ENCODE results near the gene RNF8.

The RNF8 gene

DNA sequence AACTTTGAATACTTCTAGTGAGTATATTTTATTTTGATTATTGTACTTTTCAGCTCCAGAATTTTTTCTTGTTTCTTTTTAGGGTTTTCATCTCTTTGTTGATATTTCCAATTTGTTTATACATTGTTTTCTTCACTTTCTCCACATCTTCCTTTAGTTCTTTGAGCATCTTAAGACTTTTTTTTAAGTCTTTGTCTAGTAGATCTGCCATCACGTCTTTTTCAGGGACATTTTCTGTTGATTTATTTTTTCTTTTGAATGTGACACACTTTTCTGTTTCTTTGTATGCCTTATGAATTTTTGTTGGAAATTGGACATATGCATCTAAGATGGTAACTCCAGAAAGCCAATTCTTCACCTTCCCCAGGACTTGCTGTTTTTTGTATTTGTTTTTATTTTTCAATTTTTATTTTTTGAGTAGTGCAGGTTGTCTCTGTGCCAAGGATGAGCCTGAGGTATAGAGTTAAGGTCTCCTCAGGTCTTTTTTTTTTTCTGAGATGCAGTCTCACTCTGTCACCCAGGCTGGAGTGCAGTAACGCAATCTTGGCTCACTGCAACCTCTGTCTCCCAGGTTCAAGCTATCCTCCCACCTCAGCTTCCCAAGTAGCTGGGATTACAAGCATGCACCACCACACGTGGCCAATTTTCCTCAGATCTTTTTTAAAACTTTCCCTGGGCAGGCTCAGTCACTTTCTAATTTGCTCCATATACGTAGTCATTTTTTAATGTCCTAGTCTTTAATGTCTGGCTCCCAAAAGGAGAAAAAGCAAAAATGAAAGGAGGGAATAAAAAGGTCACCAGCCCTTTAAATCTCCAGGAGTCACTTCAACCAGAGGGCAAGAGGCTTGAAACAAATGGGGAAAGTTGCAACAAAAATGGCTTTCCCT, 72.5 kb downstream of the RNF8 start:
- Histone ChIP-seq H3K18ac (ENCODE audit: low read depth in 1 of 2, low read length in 2 of 2) (no peak overlapping the region), H3K4me1 (ENCODE audit: control insufficient read depth, insufficient read depth, low read depth, low read length) (no peaks in the 10 kb centered on the region), H3K4me2 (ENCODE audit: low read length, poor library complexity, severe bottlenecking) (no peak overlapping the region), H3K4me3 (ENCODE audit: insufficient read depth in 1 of 2, low read depth in 1 of 2, low read length in 2 of 2) (no peak overlapping the region), H3K14ac (ENCODE audit: low read length in 2 of 2) (no peak overlapping the region), H3K9ac (ENCODE audit: low read length) (no peak overlapping the region), H3K79me1 (replicated peaks; ENCODE audit: low read length, poor library complexity, severe bottlenecking) (no peaks in the 10 kb centered on the region), H3K27ac (ENCODE audit: low read length, poor library complexity, severe bottlenecking) (no peak overlapping the region), H4K8ac (ENCODE audit: low read length) (no peak overlapping the region), H3K9me3 (ENCODE audit: control insufficient read depth, low read length) (no peaks in the 10 kb centered on the region), H2BK15ac (ENCODE audit: low read depth, poor library complexity, severe bottlenecking) (no peak overlapping the region), H3K27me3 (ENCODE audit: control insufficient read depth in 1 of 2, insufficient read depth in 1 of 2, low read length in 2 of 2) (no peaks in the 10 kb centered on the region), H2AK5ac (ENCODE audit: low read length, severe bottlenecking) (no peak overlapping the region), H2BK5ac (ENCODE audit: low read depth, low read length, poor library complexity, severe bottlenecking) (no peak overlapping the region), H2BK12ac (ENCODE audit: low read length in 2 of 2) (no peak overlapping the region), H3K36me3 (ENCODE audit: control insufficient read depth in 1 of 2, insufficient read depth in 2 of 2, low read depth in 1 of 2, low read length in 2 of 2) (no peaks in the 10 kb centered on the region), H2AFZ (ENCODE audit: low read depth, low read length) (no peak overlapping the region), H4K91ac (ENCODE audit: low read length) (no peak overlapping the region), H3K23ac (ENCODE audit: low read length in 2 of 2) (no peak overlapping the region), H3K4ac (ENCODE audit: low read depth in 1 of 2, low read length in 2 of 2) (no peak overlapping the region), H2BK120ac (ENCODE audit: low read depth, low read length) (no peak overlapping the region)
- no peak for DNase-seq
- WGBS, result 76% methylated on average over 3 of the region's 4 CpGs

DNA sequence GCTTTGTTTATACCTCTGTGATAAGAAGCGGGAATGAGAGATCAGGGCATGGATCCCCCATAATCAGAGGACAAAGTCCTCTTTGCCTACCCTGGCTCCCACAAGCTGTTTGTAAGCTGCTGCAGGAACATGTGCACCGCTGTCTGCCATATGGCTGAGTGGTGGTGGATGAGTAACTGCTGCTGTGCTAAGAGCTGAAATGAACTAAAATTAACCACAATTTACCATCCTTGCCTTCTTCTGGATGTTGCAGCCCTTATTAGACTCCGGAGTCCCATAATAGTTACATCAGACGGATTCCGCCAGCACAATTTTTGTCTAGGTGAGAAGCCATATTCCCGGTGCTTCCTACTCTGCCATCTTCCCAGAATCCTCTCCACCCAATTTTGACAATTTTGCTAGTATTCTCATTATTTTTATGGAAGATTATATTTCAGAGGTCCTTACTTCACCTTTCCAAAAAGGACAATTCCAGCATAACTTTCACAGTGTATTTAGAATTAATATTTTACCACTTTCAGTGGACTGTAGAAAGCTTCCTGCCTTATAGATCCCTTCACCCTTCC, 73.2 kb downstream of the RNF8 start:
- Histone ChIP-seq H2BK120ac (ENCODE audit: low read depth, low read length) (no peak overlapping the region), H3K14ac (ENCODE audit: low read length in 2 of 2) (no peak overlapping the region), H3K27ac (ENCODE audit: low read length, poor library complexity, severe bottlenecking) (no peak overlapping the region), H2AFZ (ENCODE audit: low read depth, low read length) (no peak overlapping the region), H2BK12ac (ENCODE audit: low read length in 2 of 2) (no peak overlapping the region), H3K36me3 (ENCODE audit: control insufficient read depth in 1 of 2, insufficient read depth in 2 of 2, low read depth in 1 of 2, low read length in 2 of 2) (no peaks in the 10 kb centered on the region), H2BK15ac (ENCODE audit: low read depth, poor library complexity, severe bottlenecking) (no peak overlapping the region), H3K27me3 (ENCODE audit: control insufficient read depth in 1 of 2, insufficient read depth in 1 of 2, low read length in 2 of 2) (no peaks in the 10 kb centered on the region), H4K8ac (ENCODE audit: low read length) (no peak overlapping the region), H3K4me2 (ENCODE audit: low read length, poor library complexity, severe bottlenecking) (no peak overlapping the region), H3K23ac (ENCODE audit: low read length in 2 of 2) (no peak overlapping the region), H2BK5ac (ENCODE audit: low read depth, low read length, poor library complexity, severe bottlenecking) (no peak overlapping the region), H2AK5ac (ENCODE audit: low read length, severe bottlenecking) (no peak overlapping the region), H3K79me1 (replicated peaks; ENCODE audit: low read length, poor library complexity, severe bottlenecking) (no peaks in the 10 kb centered on the region), H4K91ac (ENCODE audit: low read length) (no peak overlapping the region), H3K18ac (ENCODE audit: low read depth in 1 of 2, low read length in 2 of 2) (no peak overlapping the region), H3K4me1 (ENCODE audit: control insufficient read depth, insufficient read depth, low read depth, low read length) (no peaks in the 10 kb centered on the region), H3K4me3 (ENCODE audit: insufficient read depth in 1 of 2, low read depth in 1 of 2, low read length in 2 of 2) (no peak overlapping the region), H3K9me3 (ENCODE audit: control insufficient read depth, low read length) (no peaks in the 10 kb centered on the region), H3K9ac (ENCODE audit: low read length) (no peak overlapping the region), H3K4ac (ENCODE audit: low read depth in 1 of 2, low read length in 2 of 2) (no peak overlapping the region)
- 92% methylated on average over 3 of the region's 6 CpGs for WGBS
- no peak for DNase-seq

DNA sequence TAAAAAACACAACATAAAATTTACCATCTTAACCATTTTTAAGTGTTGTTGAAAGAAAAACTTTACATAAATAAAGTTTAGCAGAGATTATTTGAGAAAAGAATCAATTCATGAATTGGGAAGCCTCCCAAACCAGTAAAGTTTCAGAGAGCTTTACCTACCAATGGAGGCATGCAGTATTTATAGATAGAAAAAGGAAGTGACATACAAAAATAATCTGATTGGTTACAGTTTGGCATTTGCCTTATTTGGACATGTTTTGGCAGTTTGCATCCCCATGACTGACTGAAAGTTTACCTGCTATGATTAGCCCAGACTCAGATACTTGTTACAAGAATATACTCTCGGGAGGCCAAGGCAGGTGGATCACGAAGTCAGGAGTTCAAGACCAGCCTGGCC, 75.6 kb downstream of the RNF8 start:
- no peaks in the 10 kb centered on the region for H3K9me3 ChIP-seq (ENCODE audit: control insufficient read depth, low read length)
- H2BK120ac ChIP-seq (ENCODE audit: low read depth, low read length), result no peak overlapping the region
- H3K27me3 ChIP-seq (ENCODE audit: control insufficient read depth in 1 of 2, insufficient read depth in 1 of 2, low read length in 2 of 2), result no peaks in the 10 kb centered on the region
- no peak overlapping the region for H4K8ac ChIP-seq (ENCODE audit: low read length)
- H3K79me1 ChIP-seq (replicated peaks; ENCODE audit: low read length, poor library complexity, severe bottlenecking), result peaks cover 10% of the 10 kb centered on the region
- H3K4me2 ChIP-seq (ENCODE audit: low read length, poor library complexity, severe bottlenecking), result no peak overlapping the region
- H3K27ac ChIP-seq (ENCODE audit: low read length, poor library complexity, severe bottlenecking), result no peak overlapping the region
- H3K4me3 ChIP-seq (ENCODE audit: insufficient read depth in 1 of 2, low read depth in 1 of 2, low read length in 2 of 2), result no peak overlapping the region
- H4K91ac ChIP-seq (ENCODE audit: low read length), result no peak overlapping the region
- H3K36me3 ChIP-seq (ENCODE audit: control insufficient read depth in 1 of 2, insufficient read depth in 2 of 2, low read depth in 1 of 2, low read length in 2 of 2), result no peaks in the 10 kb centered on the region
- peaks cover 9% of the 10 kb centered on the region for H3K4me1 ChIP-seq (ENCODE audit: control insufficient read depth, insufficient read depth, low read depth, low read length)
- no peak overlapping the region for H3K18ac ChIP-seq (ENCODE audit: low read depth in 1 of 2, low read length in 2 of 2)
- no peak overlapping the region for H2BK12ac ChIP-seq (ENCODE audit: low read length in 2 of 2)
- H3K23ac ChIP-seq (ENCODE audit: low read length in 2 of 2), result no peak overlapping the region
- no peak for DNase-seq
- no peak overlapping the region for H3K14ac ChIP-seq (ENCODE audit: low read length in 2 of 2)
- H3K9ac ChIP-seq (ENCODE audit: low read length), result no peak overlapping the region
- H2BK5ac ChIP-seq (ENCODE audit: low read depth, low read length, poor library complexity, severe bottlenecking), result no peak overlapping the region
- no peak overlapping the region for H2AK5ac ChIP-seq (ENCODE audit: low read length, severe bottlenecking)
- no peak overlapping the region for H3K4ac ChIP-seq (ENCODE audit: low read depth in 1 of 2, low read length in 2 of 2)
- H2BK15ac ChIP-seq (ENCODE audit: low read depth, poor library complexity, severe bottlenecking), result no peak overlapping the region
- no peak overlapping the region for H2AFZ ChIP-seq (ENCODE audit: low read depth, low read length)
- 80% methylated on average over 1 of the region's 2 CpGs for WGBS

DNA sequence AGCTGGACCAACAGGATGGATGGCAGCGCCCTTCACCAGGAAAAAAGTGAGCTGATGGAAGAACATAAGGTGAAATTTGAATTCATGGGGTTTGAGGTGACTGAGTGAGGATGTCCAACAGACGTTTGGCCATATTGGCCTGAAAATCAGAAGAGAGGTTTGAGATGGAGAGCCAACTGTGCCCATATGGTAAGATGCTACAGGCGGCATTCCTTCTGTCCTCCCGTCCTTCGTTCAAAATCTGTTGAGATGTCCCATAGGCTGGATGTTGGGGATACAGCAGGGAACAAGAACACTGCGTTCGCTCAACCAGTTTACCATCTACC, 78.8 kb downstream of the RNF8 start:
- Histone ChIP-seq H3K4ac (ENCODE audit: low read depth in 1 of 2, low read length in 2 of 2) (peak overlapping the region; percentile 42 to 82), H3K4me3 (ENCODE audit: insufficient read depth in 1 of 2, low read depth in 1 of 2, low read length in 2 of 2) (peak overlapping the region in 1 of 2 experiments; percentile 91), H2BK5ac (ENCODE audit: low read depth, low read length, poor library complexity, severe bottlenecking) (no peak overlapping the region), H2BK120ac (ENCODE audit: low read depth, low read length) (no peak overlapping the region), H3K4me2 (ENCODE audit: low read length, poor library complexity, severe bottlenecking) (peak overlapping the region; percentile 44), H4K91ac (ENCODE audit: low read length) (peak overlapping the region; percentile 52), H3K36me3 (ENCODE audit: control insufficient read depth in 1 of 2, insufficient read depth in 2 of 2, low read depth in 1 of 2, low read length in 2 of 2) (peaks cover 6 to 13% of the 10 kb centered on the region in 2 experiments), H2BK12ac (ENCODE audit: low read length in 2 of 2) (no peak overlapping the region), H3K9me3 (ENCODE audit: control insufficient read depth, low read length) (no peaks in the 10 kb centered on the region), H3K79me1 (replicated peaks; ENCODE audit: low read length, poor library complexity, severe bottlenecking) (peaks cover 27% of the 10 kb centered on the region), H2AK5ac (ENCODE audit: low read length, severe bottlenecking) (peak overlapping the region; percentile 31), H3K23ac (ENCODE audit: low read length in 2 of 2) (no peak overlapping the region), H3K18ac (ENCODE audit: low read depth in 1 of 2, low read length in 2 of 2) (peak overlapping the region in 1 of 2 experiments; percentile 59), H3K9ac (ENCODE audit: low read length) (peak overlapping the region; percentile 97), H3K14ac (ENCODE audit: low read length in 2 of 2) (no peak overlapping the region), H3K27ac (ENCODE audit: low read length, poor library complexity, severe bottlenecking) (no peak overlapping the region), H2BK15ac (ENCODE audit: low read depth, poor library complexity, severe bottlenecking) (no peak overlapping the region), H4K8ac (ENCODE audit: low read length) (peak overlapping the region; percentile 97), H3K4me1 (ENCODE audit: control insufficient read depth, insufficient read depth, low read depth, low read length) (peaks cover 9% of the 10 kb centered on the region), H3K27me3 (ENCODE audit: control insufficient read depth in 1 of 2, insufficient read depth in 1 of 2, low read length in 2 of 2) (no peaks in the 10 kb centered on the region), H2AFZ (ENCODE audit: low read depth, low read length) (peak overlapping the region; percentile 6)
- DNase-seq, result no peak
- 23% methylated on average over 5 of the region's 7 CpGs for WGBS
